Esophagus muscularis mucosa (tissue), 3 donors: ENCODE results near the gene TACO1.

ENCODE experiments used
- CTCF ChIP-seq, 3 experiments: fragments of 200-600 bp in 2 of 3; fragments of 450-650 bp in 1 of 3; sonication (generic) in 2 of 3; IDR thresholded peaks; one replicate each; pipeline ENCODE4 v1.5.1; 2017 to 2019; ENCODE audit warnings: antibody characterized with exemption in 3 of 3, mild to moderate bottlenecking in 2 of 3, moderate library complexity in 1 of 3
- POLR2A ChIP-seq: fragments of 450-650 bp; IDR thresholded peaks from one replicate; pipeline ENCODE4 v1.6.1; 2017; ENCODE audit warnings: antibody characterized with exemption, moderate library complexity, mild to moderate bottlenecking, low read depth

- TF ChIP-seq CTCF (IDR thresholded peaks at IDR 0.05) (no peak), POLR2A (no peak)
Observed at GRCh38 chr17:63587770-63588169, 12.9 kb upstream of the TACO1 start.
